Stimulated activated CD4-positive, alpha-beta T cell treated with anti-CD3 and anti-CD28 coated beads, Interleukin-1b, Interleukin-23, amount 100 ng/mL, for 1 hour (primary cell): Measurements from ENCODE around the gene RUSF1.
A peak's percentile ranks its signal among the peaks of the same experiment; 100 is the strongest.

Source experiments
- DNase-seq, 2 donors: peaks; one replicate each; pipeline ENCODE4 v3.0.0-alpha.2; 2020; ENCODE audit warnings: low read depth in 2 of 2

Gene RUSF1

GRCh38 chr16:31471241-31471874, 36.8 kb downstream of the RUSF1 start:
- no peak for DNase-seq

GRCh38 chr16:31470615-31471014, 37.6 kb downstream of the RUSF1 start:
- DNase-seq: no peak

- no peak for DNase-seq
Observed at GRCh38 chr16:31467858-31468257, 40.3 kb downstream of the RUSF1 start.

GRCh38 chr16:31467151-31467773, 40.9 kb downstream of the RUSF1 start:
- no peak for DNase-seq

- no peak for DNase-seq
Observed at GRCh38 chr16:31466381-31466841, 41.8 kb downstream of the RUSF1 start.

- no peak for DNase-seq
Observed at GRCh38 chr16:31465788-31466370, 42.3 kb downstream of the RUSF1 start.

GRCh38 chr16:31464781-31465260, 43.4 kb downstream of the RUSF1 start:
- DNase-seq: no peak

GRCh38 chr16:31464348-31464769, 43.8 kb downstream of the RUSF1 start:
- DNase-seq: no peak

GRCh38 chr16:31461921-31462804, 46.0 kb downstream of the RUSF1 start:
- DNase-seq: no peak

GRCh38 chr16:31461201-31461920, 46.8 kb downstream of the RUSF1 start:
- no peak for DNase-seq

GRCh38 chr16:31460582-31461002, 47.6 kb downstream of the RUSF1 start:
- DNase-seq: no peak

- DNase-seq: peak; percentile 100
Observed at GRCh38 chr16:31459687-31460581, 48.3 kb downstream of the RUSF1 start.

GRCh38 chr16:31458844-31459686, 49.1 kb downstream of the RUSF1 start, which contains the start of gene ARMC5:
TSS of gene ARMC5 (plus strand) at chr16:31459501. CDS start at chr16:31459525, 24 bp downstream.
- peak; percentile 84 to 93 for DNase-seq

GRCh38 chr16:31458073-31458843, 49.9 kb downstream of the RUSF1 start:
- DNase-seq: peak in 1 of 2 donors; percentile 27

- no peak for DNase-seq
Observed at GRCh38 chr16:31456988-31457360, 51.2 kb downstream of the RUSF1 start.

- DNase-seq: no peak
Observed at GRCh38 chr16:31455601-31456314, 52.4 kb downstream of the RUSF1 start.

GRCh38 chr16:31453255-31454204, 54.7 kb downstream of the RUSF1 start:
- DNase-seq: no peak
